ENCODE results near the gene GDF15. TPM values are rescaled to one million over a fixed set of nuclear protein-coding genes. Genes with fewer than 3 reads are reported as not detected.
A peak's percentile ranks its signal among the peaks of the same experiment; 100 is the strongest.

Gene GDF15
- total RNA-seq, 1 donor from 2014 or later: 1.0 TPM

- Histone ChIP-seq H3K9me3 (ENCODE audit: control insufficient read depth in 3 of 3, low read length in 3 of 3) (no peaks in the 10 kb centered on the region), H3K36me3 (ENCODE audit: control insufficient read depth in 3 of 3, insufficient read depth in 3 of 3, low read length in 3 of 3) (peaks cover 0 to 2% (median 0%) of the 10 kb centered on the region in 3 donors), H3K27ac (ENCODE audit: low read depth, low read length) (no peak overlapping the region), H3K27me3 (ENCODE audit: control insufficient read depth in 3 of 3, insufficient read depth in 3 of 3, low read length in 3 of 3) (peaks cover 0 to 18% (median 8%) of the 10 kb centered on the region in 3 donors), H3K4me3 (ENCODE audit: low read length in 3 of 3) (no peak overlapping the region), H3K9ac (ENCODE audit: low read depth in 1 of 3, low read length in 3 of 3) (no peak overlapping the region), H3K4me1 (ENCODE audit: control insufficient read depth in 3 of 3, insufficient read depth in 3 of 3, low read length in 3 of 3) (peaks cover 15 to 39% (median 24%) of the 10 kb centered on the region in 3 donors)
Observed at GRCh38 chr19:18434411-18435175, 48.6 kb downstream of the GDF15 start.

- peaks cover 0 to 2% (median 0%) of the 10 kb centered on the region in 3 donors for H3K36me3 ChIP-seq (ENCODE audit: control insufficient read depth in 3 of 3, insufficient read depth in 3 of 3, low read length in 3 of 3)
- no peak overlapping the region for H3K9ac ChIP-seq (ENCODE audit: low read depth in 1 of 3, low read length in 3 of 3)
- H3K4me1 ChIP-seq (ENCODE audit: control insufficient read depth in 3 of 3, insufficient read depth in 3 of 3, low read length in 3 of 3): peaks cover 13 to 41% (median 21%) of the 10 kb centered on the region in 3 donors
- no peak overlapping the region for H3K4me3 ChIP-seq (ENCODE audit: low read length in 3 of 3)
- no peaks in the 10 kb centered on the region for H3K9me3 ChIP-seq (ENCODE audit: control insufficient read depth in 3 of 3, low read length in 3 of 3)
- peaks cover 0 to 19% (median 8%) of the 10 kb centered on the region in 3 donors for H3K27me3 ChIP-seq (ENCODE audit: control insufficient read depth in 3 of 3, insufficient read depth in 3 of 3, low read length in 3 of 3)
- no peak overlapping the region for H3K27ac ChIP-seq (ENCODE audit: low read depth, low read length)
Observed at GRCh38 chr19:18435178-18435841, 49.4 kb downstream of the GDF15 start.

GRCh38 chr19:18435842-18436670 lies 50.1 kb downstream of the GDF15 start:
- no peak overlapping the region for H3K9ac ChIP-seq (ENCODE audit: low read depth in 1 of 3, low read length in 3 of 3)
- peaks cover 0 to 19% (median 8%) of the 10 kb centered on the region in 3 donors for H3K27me3 ChIP-seq (ENCODE audit: control insufficient read depth in 3 of 3, insufficient read depth in 3 of 3, low read length in 3 of 3)
- H3K4me3 ChIP-seq (ENCODE audit: low read length in 3 of 3): peak overlapping the region in 1 of 3 donors; percentile 29
- no peaks in the 10 kb centered on the region for H3K9me3 ChIP-seq (ENCODE audit: control insufficient read depth in 3 of 3, low read length in 3 of 3)
- peaks cover 0 to 2% (median 0%) of the 10 kb centered on the region in 3 donors for H3K36me3 ChIP-seq (ENCODE audit: control insufficient read depth in 3 of 3, insufficient read depth in 3 of 3, low read length in 3 of 3)
- H3K4me1 ChIP-seq (ENCODE audit: control insufficient read depth in 3 of 3, insufficient read depth in 3 of 3, low read length in 3 of 3): peaks cover 13 to 41% (median 21%) of the 10 kb centered on the region in 3 donors
- H3K27ac ChIP-seq (ENCODE audit: low read depth, low read length): no peak overlapping the region

- no peaks in the 10 kb centered on the region for H3K9me3 ChIP-seq (ENCODE audit: control insufficient read depth in 3 of 3, low read length in 3 of 3)
- peaks cover 0 to 19% (median 8%) of the 10 kb centered on the region in 3 donors for H3K27me3 ChIP-seq (ENCODE audit: control insufficient read depth in 3 of 3, insufficient read depth in 3 of 3, low read length in 3 of 3)
- no peak overlapping the region for H3K9ac ChIP-seq (ENCODE audit: low read depth in 1 of 3, low read length in 3 of 3)
- H3K36me3 ChIP-seq (ENCODE audit: control insufficient read depth in 3 of 3, insufficient read depth in 3 of 3, low read length in 3 of 3): peaks cover 0 to 2% (median 0%) of the 10 kb centered on the region in 3 donors
- H3K27ac ChIP-seq (ENCODE audit: low read depth, low read length): no peak overlapping the region
- peaks cover 13 to 41% (median 21%) of the 10 kb centered on the region in 3 donors for H3K4me1 ChIP-seq (ENCODE audit: control insufficient read depth in 3 of 3, insufficient read depth in 3 of 3, low read length in 3 of 3)
- H3K4me3 ChIP-seq (ENCODE audit: low read length in 3 of 3): peak overlapping the region; percentile 29 to 36 (median 30)
Observed at GRCh38 chr19:18436671-18437490, 50.9 kb downstream of the GDF15 start.

GRCh38 chr19:18437491-18438330 lies 51.8 kb downstream of the GDF15 start, which contains the start of gene ISYNA1:
TSS of gene ISYNA1 (minus strand) at chr19:18438133. CDS start at chr19:18437979, 154 bp downstream.
- Histone ChIP-seq H3K36me3 (ENCODE audit: control insufficient read depth in 3 of 3, insufficient read depth in 3 of 3, low read length in 3 of 3) (peaks cover 0 to 2% (median under 1%) of the 10 kb centered on the region in 3 donors), H3K9me3 (ENCODE audit: control insufficient read depth in 3 of 3, low read length in 3 of 3) (no peaks in the 10 kb centered on the region), H3K9ac (ENCODE audit: low read depth in 1 of 3, low read length in 3 of 3) (peak within 1 kb of the TSS; percentile 20 to 66 (median 56)), H3K27me3 (ENCODE audit: control insufficient read depth in 3 of 3, insufficient read depth in 3 of 3, low read length in 3 of 3) (peaks cover 0 to 19% (median 8%) of the 10 kb centered on the region in 3 donors), H3K4me1 (ENCODE audit: control insufficient read depth in 3 of 3, insufficient read depth in 3 of 3, low read length in 3 of 3) (peaks cover 13 to 39% (median 21%) of the 10 kb centered on the region in 3 donors), H3K27ac (ENCODE audit: low read depth, low read length) (peak within 1 kb of the TSS; percentile 62), H3K4me3 (ENCODE audit: low read length in 3 of 3) (peak within 1 kb of the TSS; percentile 48 to 68 (median 54))

DNA sequence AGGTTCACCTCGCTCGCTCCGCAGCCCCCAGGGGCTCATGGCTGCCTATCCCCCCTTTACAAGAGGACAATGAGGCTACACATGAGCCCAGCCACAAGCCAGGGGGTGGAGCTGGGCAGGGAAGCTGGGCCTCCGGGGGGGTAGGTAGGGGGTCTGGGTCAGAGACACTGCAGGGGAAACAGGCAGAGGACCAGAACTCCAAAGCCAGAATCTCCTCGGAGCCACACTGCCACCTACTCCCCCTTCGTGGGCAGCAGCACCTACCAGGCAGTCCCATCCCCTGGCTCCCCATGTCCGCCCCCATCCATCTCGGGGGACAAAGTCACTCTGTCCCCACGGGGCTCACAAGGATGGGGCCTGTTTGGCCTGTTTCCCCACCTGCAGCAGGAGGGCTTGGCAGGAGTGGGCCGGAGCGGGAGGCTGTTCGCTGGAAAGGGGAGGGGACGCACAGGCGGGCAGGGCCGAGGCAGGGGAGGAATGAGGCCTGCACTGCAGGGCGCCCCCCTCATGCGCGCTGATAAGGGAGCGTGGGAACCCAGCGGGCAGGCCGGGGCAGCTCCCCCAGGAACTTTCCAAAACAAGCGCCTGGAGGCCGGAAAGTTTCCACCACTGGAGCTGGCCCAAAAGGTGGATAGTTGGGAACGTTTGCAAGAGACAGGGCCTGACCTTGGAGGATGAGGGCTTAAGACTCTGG lies 52.5 kb downstream of the GDF15 start:
- H3K27ac ChIP-seq (ENCODE audit: low read depth, low read length): peak overlapping the region; percentile 62
- peaks cover 1 to 6% (median 4%) of the 10 kb centered on the region in 3 donors for H3K36me3 ChIP-seq (ENCODE audit: control insufficient read depth in 3 of 3, insufficient read depth in 3 of 3, low read length in 3 of 3)
- H3K27me3 ChIP-seq (ENCODE audit: control insufficient read depth in 3 of 3, insufficient read depth in 3 of 3, low read length in 3 of 3): peaks cover 0 to 19% (median 8%) of the 10 kb centered on the region in 3 donors
- H3K4me1 ChIP-seq (ENCODE audit: control insufficient read depth in 3 of 3, insufficient read depth in 3 of 3, low read length in 3 of 3): peaks cover 13 to 34% (median 17%) of the 10 kb centered on the region in 3 donors
- H3K4me3 ChIP-seq (ENCODE audit: low read length in 3 of 3): peak overlapping the region; percentile 14 to 49 (median 45)
- H3K9me3 ChIP-seq (ENCODE audit: control insufficient read depth in 3 of 3, low read length in 3 of 3): no peaks in the 10 kb centered on the region
- peak overlapping the region; percentile 20 to 33 (median 32) for H3K9ac ChIP-seq (ENCODE audit: low read depth in 1 of 3, low read length in 3 of 3)
